SK-N-SH treated with all-trans-retinoic acid at 6 μM for 48 hours (cell line): ENCODE data around the gene AP1S2.

Experiments used
- ATAC-seq: fragments of 200-7000 bp; cut with Tn5 transposase; 3 replicates; pipeline ENCODE4 v1.9.1; 2020; ENCODE audit warnings: mild to moderate bottlenecking, moderate library complexity
- ARNTL ChIP-seq: fragments of 450-650 bp; formaldehyde crosslinking; IDR thresholded peaks from 2 replicates; pipeline ENCODE4 v1.5.0; 2020; ENCODE audit warnings: low read depth, mild to moderate bottlenecking, moderate library complexity, borderline replicate concordance
- BACH2 ChIP-seq: fragments of 250-450 bp; sonication (Bioruptor Pico); IDR thresholded peaks from 2 replicates; pipeline ENCODE4 v1.9.0; 2021; ENCODE audit warnings: mild to moderate bottlenecking, borderline replicate concordance
- CREB5 ChIP-seq: fragments of 250-450 bp; sonication (Bioruptor Pico); IDR thresholded peaks from 2 replicates; pipeline ENCODE4 v1.5.1; 2020; ENCODE audit warnings: low read depth, mild to moderate bottlenecking, moderate library complexity
- CSDC2 ChIP-seq: fragments of 250-450 bp; sonication (Bioruptor Pico); IDR thresholded peaks from 2 replicates; pipeline ENCODE4 v1.5.0; 2020; ENCODE audit warnings: mild to moderate bottlenecking, moderate library complexity
- ESRRG ChIP-seq: fragments of 250-450 bp; sonication (Bioruptor Pico); IDR thresholded peaks from 2 replicates; pipeline ENCODE4 v1.6.1; 2021; ENCODE audit warnings: mild to moderate bottlenecking
- GLIS3 ChIP-seq: fragments of 250-450 bp; sonication (Bioruptor Pico); IDR thresholded peaks from 2 replicates; pipeline ENCODE4 v1.5.0; 2020; ENCODE audit warnings: mild to moderate bottlenecking, moderate library complexity
- ISL1 ChIP-seq: fragments of 250-450 bp; sonication (Bioruptor Pico); IDR thresholded peaks from 2 replicates; pipeline ENCODE4 v2.1.2; 2022; ENCODE audit warnings: mild to moderate bottlenecking, moderate library complexity
- PATZ1 ChIP-seq: fragments of 250-450 bp; sonication (Bioruptor Pico); IDR thresholded peaks from 2 replicates; pipeline ENCODE4 v1.8.0; 2020; ENCODE audit warnings: mild to moderate bottlenecking, moderate library complexity, borderline replicate concordance
- PPARA ChIP-seq: fragments of 250-450 bp; sonication (Bioruptor Pico); IDR thresholded peaks from 2 replicates; pipeline ENCODE4 v1.5.0; 2020; ENCODE audit warnings: mild to moderate bottlenecking, borderline replicate concordance
- RARB ChIP-seq: fragments of 250-450 bp; sonication (Bioruptor Pico); IDR thresholded peaks from 2 replicates; pipeline ENCODE4 v1.8.0; 2021; ENCODE audit warnings: mild to moderate bottlenecking, moderate library complexity
- SNAI2 ChIP-seq: fragments of 250-450 bp; sonication (Bioruptor Pico); IDR thresholded peaks from 2 replicates; pipeline ENCODE4 v1.5.0; 2020; ENCODE audit warnings: mild to moderate bottlenecking, moderate library complexity
- TCF4 ChIP-seq: fragments of 250-450 bp; sonication (Bioruptor Pico); IDR thresholded peaks from 2 replicates; pipeline ENCODE4 v1.8.0; 2021; ENCODE audit warnings: mild to moderate bottlenecking, moderate library complexity, borderline replicate concordance
- TOX ChIP-seq: fragments of 250-450 bp; sonication (Bioruptor Pico); IDR thresholded peaks from 2 replicates; pipeline ENCODE4 v1.8.0; 2021; ENCODE audit warnings: mild to moderate bottlenecking, moderate library complexity, borderline replicate concordance
- TSHZ2 ChIP-seq: fragments of 250-450 bp; sonication (Bioruptor Pico); IDR thresholded peaks from 2 replicates; pipeline ENCODE4 v1.5.0; 2020; ENCODE audit warnings: mild to moderate bottlenecking, moderate library complexity
- ZC3H10 ChIP-seq: fragments of 250-450 bp; sonication (Bioruptor Pico); IDR thresholded peaks from 2 replicates; pipeline ENCODE4 v1.5.1; 2021; ENCODE audit warnings: mild to moderate bottlenecking, moderate library complexity
- ZFP30 ChIP-seq: fragments of 450-650 bp; formaldehyde crosslinking; IDR thresholded peaks from 2 replicates; pipeline ENCODE4 v1.5.0; 2022; ENCODE audit warnings: mild to moderate bottlenecking, moderate library complexity
- ZNF565 ChIP-seq: fragments of 450-650 bp; formaldehyde crosslinking; conservative IDR thresholded peaks from 2 replicates; pipeline ENCODE4 v1.5.0; 2020; ENCODE audit warnings: low read depth, mild to moderate bottlenecking, moderate library complexity
- ZNF8 ChIP-seq: fragments of 450-650 bp; formaldehyde crosslinking; IDR thresholded peaks from 2 replicates; pipeline ENCODE4 v1.5.0; 2020; ENCODE audit warnings: mild to moderate bottlenecking, moderate library complexity
- TF ChIP-seq, protein P1 (sequence below): fragments of 250-450 bp; sonication (Bioruptor Pico); IDR thresholded peaks from 2 replicates; pipeline ENCODE4 v1.8.0; 2021; ENCODE audit warnings: low read depth, mild to moderate bottlenecking, moderate library complexity, borderline replicate concordance
- TF ChIP-seq, protein P2 (sequence below): fragments of 250-450 bp; sonication (Bioruptor Pico); IDR thresholded peaks from 2 replicates; pipeline ENCODE4 v1.5.1; 2021; ENCODE audit warnings: mild to moderate bottlenecking, moderate library complexity

AP1S2 gene

GRCh38 chrX:15829217-15829616 lies 25.4 kb downstream of the AP1S2 start:
- TF ChIP-seq ISL1 (CRISPR knock-in tag) (no peak), TCF4 (CRISPR knock-in tag) (no peak), ZFP30 (no peak), GLIS3 (CRISPR knock-in tag) (no peak), TSHZ2 (CRISPR knock-in tag) (no peak), ZNF565 (CRISPR knock-in tag) (no peak), TOX (CRISPR knock-in tag) (no peak), CREB5 (no peak), SNAI2 (no peak), ZNF8 (CRISPR knock-in tag) (no peak), BACH2 (CRISPR knock-in tag) (no peak)
- ATAC-seq = no peak

DNA sequence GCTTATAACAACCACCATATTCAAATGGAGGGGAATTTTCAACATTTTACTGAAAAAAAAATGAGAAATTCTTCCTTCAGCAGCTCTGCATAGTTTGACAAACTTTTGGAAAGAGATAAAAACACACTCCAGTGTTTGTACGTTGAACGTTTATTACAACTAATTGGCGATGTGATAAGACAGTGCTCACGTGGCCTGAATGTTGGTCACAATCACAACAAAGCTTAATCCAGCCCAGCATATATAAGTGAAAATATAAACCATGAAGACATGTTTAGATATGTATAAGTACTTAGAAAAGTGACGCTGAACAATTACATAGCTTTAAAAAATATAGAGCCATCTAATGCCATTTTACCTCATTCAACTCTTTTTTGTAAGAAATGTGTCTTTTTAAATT lies 28.7 kb downstream of the AP1S2 start:
- no peak for ATAC-seq
- TF ChIP-seq SNAI2 (no peak), PATZ1 (CRISPR knock-in tag) (no peak), ZFP30 (no peak), GLIS3 (CRISPR knock-in tag) (no peak), ESRRG (CRISPR knock-in tag) (no peak), CREB5 (no peak), CSDC2 (no peak), ARNTL (CRISPR knock-in tag) (no peak), RARB (CRISPR knock-in tag) (no peak), ZC3H10 (CRISPR knock-in tag) (no peak), ISL1 (CRISPR knock-in tag) (no peak), TSHZ2 (CRISPR knock-in tag) (no peak), PPARA (CRISPR knock-in tag) (no peak), ZNF565 (CRISPR knock-in tag) (no peak), TCF4 (CRISPR knock-in tag) (no peak)
- TF ChIP-seq, protein P1, sequence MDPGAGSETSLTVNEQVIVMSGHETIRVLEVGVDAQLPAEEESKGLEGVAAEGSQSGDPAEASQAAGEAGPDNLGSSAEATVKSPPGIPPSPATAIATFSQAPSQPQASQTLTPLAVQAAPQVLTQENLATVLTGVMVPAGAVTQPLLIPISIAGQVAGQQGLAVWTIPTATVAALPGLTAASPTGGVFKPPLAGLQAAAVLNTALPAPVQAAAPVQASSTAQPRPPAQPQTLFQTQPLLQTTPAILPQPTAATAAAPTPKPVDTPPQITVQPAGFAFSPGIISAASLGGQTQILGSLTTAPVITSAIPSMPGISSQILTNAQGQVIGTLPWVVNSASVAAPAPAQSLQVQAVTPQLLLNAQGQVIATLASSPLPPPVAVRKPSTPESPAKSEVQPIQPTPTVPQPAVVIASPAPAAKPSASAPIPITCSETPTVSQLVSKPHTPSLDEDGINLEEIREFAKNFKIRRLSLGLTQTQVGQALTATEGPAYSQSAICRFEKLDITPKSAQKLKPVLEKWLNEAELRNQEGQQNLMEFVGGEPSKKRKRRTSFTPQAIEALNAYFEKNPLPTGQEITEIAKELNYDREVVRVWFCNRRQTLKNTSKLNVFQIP (CRISPR knock-in tag) = no peak
- TF ChIP-seq, protein P2, sequence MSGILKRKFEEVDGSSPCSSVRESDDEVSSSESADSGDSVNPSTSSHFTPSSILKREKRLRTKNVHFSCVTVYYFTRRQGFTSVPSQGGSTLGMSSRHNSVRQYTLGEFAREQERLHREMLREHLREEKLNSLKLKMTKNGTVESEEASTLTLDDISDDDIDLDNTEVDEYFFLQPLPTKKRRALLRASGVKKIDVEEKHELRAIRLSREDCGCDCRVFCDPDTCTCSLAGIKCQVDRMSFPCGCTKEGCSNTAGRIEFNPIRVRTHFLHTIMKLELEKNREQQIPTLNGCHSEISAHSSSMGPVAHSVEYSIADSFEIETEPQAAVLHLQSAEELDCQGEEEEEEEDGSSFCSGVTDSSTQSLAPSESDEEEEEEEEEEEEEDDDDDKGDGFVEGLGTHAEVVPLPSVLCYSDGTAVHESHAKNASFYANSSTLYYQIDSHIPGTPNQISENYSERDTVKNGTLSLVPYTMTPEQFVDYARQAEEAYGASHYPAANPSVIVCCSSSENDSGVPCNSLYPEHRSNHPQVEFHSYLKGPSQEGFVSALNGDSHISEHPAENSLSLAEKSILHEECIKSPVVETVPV (CRISPR knock-in tag) = no peak
